GM12878 (cell line): ENCODE results near the gene SLC35B4. TPM values are rescaled to one million over a fixed set of nuclear protein-coding genes. Genes with fewer than 3 reads are reported as not detected.

ENCODE experiments used
- ATAC-seq: fragments of 200-7000 bp; cut with Tn5 transposase; 3 replicates; pipeline ENCODE4 v1.9.1; 2020; ENCODE audit warnings: mild to moderate bottlenecking, moderate library complexity
- BruUV-seq: library from RNA; stranded (reverse); fragments of 400-500 nt; replicated peaks from 2 replicates; lab custom pipeline; 2021; lab: Mats Ljungman, UMichigan
- CTCF ChIA-PET: fragments of 300-600 bp; sonication (Branson Sonifier 250); formaldehyde crosslinking; extraction: SDS; loops from one replicate; lab custom pipeline; 2021; ENCODE audit warnings: inconsistent platforms; lab: Yijun Ruan, JAX
- POLR2A ChIA-PET: fragments of 350-600 bp; formaldehyde crosslinking; extraction: SDS; loops from one replicate; lab custom pipeline; 2021; ENCODE audit warnings: inconsistent platforms; lab: Charles Lee
- RAD21 ChIA-PET: fragments of 300-600 bp; sonication (Branson Sonifier 250); formaldehyde crosslinking; loops from one replicate; lab custom pipeline; 2023; ENCODE audit warnings: antibody characterized with exemption; ENCODE audit not compliant: unreplicated experiment; lab: Charles Lee
- SMC1A ChIA-PET: fragments of 300-600 bp; sonication (Branson Sonifier 250); formaldehyde crosslinking; loops from one replicate; lab custom pipeline; 2023; ENCODE audit not compliant: unreplicated experiment, uncharacterized antibody; lab: Charles Lee
- DNase-seq: peaks from one replicate; pipeline ENCODE4 v3.0.0-alpha.2; 2011; ENCODE audit warnings: low read depth, low spot score
- FAIRE-seq: peaks from 3 replicates; lab custom pipeline; 2011; peaks lifted over from hg19 to GRCh38; lab: Jason Lieb, UNC
- H2AFZ ChIP-seq: 2 replicates; pipeline ENCODE4 v1.6.0; 2011; ENCODE audit warnings: low read depth, low read length, control low read depth; ENCODE audit not compliant: control insufficient read depth
- H3K27ac ChIP-seq: 2 replicates; pipeline ENCODE4 v1.5.1; 2011; ENCODE audit warnings: control low read depth; ENCODE audit not compliant: control insufficient read depth, insufficient read depth
- H3K27me3 ChIP-seq, 2 experiments: replicated peaks in 1 of 2; 2 replicates each; pipeline versions ENCODE4 v1.6.0 to v1.6.1; 2011; ENCODE audit warnings: low read length in 1 of 2; ENCODE audit not compliant: control insufficient read depth in 2 of 2, insufficient read depth in 2 of 2
- H3K36me3 ChIP-seq, 2 experiments: 2 replicates each; pipeline ENCODE4 v1.5.1; 2011; ENCODE audit warnings: low read length in 1 of 2; ENCODE audit not compliant: control insufficient read depth in 2 of 2, insufficient read depth in 2 of 2
- H3K4me1 ChIP-seq: 2 replicates; pipeline ENCODE4 v1.6.1; 2011; ENCODE audit warnings: mild to moderate bottlenecking, low read length, moderate library complexity, mixed read lengths; ENCODE audit not compliant: control insufficient read depth, insufficient read depth
- H3K4me2 ChIP-seq: 2 replicates; pipeline ENCODE4 v1.6.0; 2011; ENCODE audit warnings: control low read depth; ENCODE audit not compliant: control insufficient read depth, insufficient read depth
- H3K4me3 ChIP-seq: fragments of 200-600 bp; sonication (generic); 2 replicates; pipeline ENCODE4 v1.5.1; 2016
- H3K79me2 ChIP-seq: 2 replicates; pipeline ENCODE4 v1.6.0; 2011; ENCODE audit warnings: low read length; ENCODE audit not compliant: control insufficient read depth, insufficient read depth
- H3K9ac ChIP-seq: 2 replicates; pipeline ENCODE4 v1.8.0; 2011; ENCODE audit warnings: low read length, control low read depth, mixed read lengths; ENCODE audit not compliant: control insufficient read depth, insufficient read depth
- H3K9me3 ChIP-seq: replicated peaks from 3 replicates; pipeline ENCODE4 v1.5.1; 2011; ENCODE audit warnings: mild to moderate bottlenecking, low read length; ENCODE audit not compliant: control insufficient read depth, insufficient read depth
- H4K20me1 ChIP-seq: 2 replicates; pipeline ENCODE4 v1.6.0; 2011; ENCODE audit not compliant: control insufficient read depth, insufficient read depth
- BHLHE40 ChIP-seq, 2 experiments: fragments of 450-650 bp in 1 of 2; IDR thresholded peaks; 2 replicates each; pipeline ENCODE4 v1.6.1; 2011 to 2017; ENCODE audit warnings: low read depth in 2 of 2, borderline replicate concordance in 1 of 2, improper control_type of control experiment in 1 of 2, low read length in 1 of 2, mild to moderate bottlenecking in 1 of 2
- CEBPB ChIP-seq, 2 experiments: fragments of 150-350 bp in 1 of 2; IDR thresholded peaks; 2 replicates each; pipeline ENCODE4 v1.6.1; 2012 to 2014; ENCODE audit warnings: low read depth in 2 of 2, low read length in 2 of 2, borderline replicate concordance in 1 of 2, inconsistent platforms in 1 of 2
- CREM ChIP-seq: IDR thresholded peaks from 2 replicates; pipeline ENCODE4 v1.6.1; 2014; ENCODE audit warnings: antibody characterized with exemption, low read depth
- E2F4 ChIP-seq: IDR thresholded peaks from 2 replicates; pipeline ENCODE4 v1.6.1; 2012; ENCODE audit warnings: low read depth, low read length, improper control_type of control experiment
- EP300 ChIP-seq, 2 experiments: fragments of 150-350 bp in 1 of 2; IDR thresholded peaks; 2 replicates each; pipeline ENCODE4 v1.6.1; 2011 to 2012; ENCODE audit warnings: low read depth in 2 of 2, low read length in 2 of 2, borderline replicate concordance in 1 of 2, improper control_type of control experiment in 1 of 2, inconsistent platforms in 1 of 2; ENCODE audit not compliant: control insufficient read depth in 1 of 2
- FOS ChIP-seq: IDR thresholded peaks from 3 replicates; pipeline ENCODE4 v1.6.1; 2011; ENCODE audit warnings: borderline replicate concordance; ENCODE audit not compliant: insufficient read length; ENCODE audit errors: extremely low read depth
- KLF5 ChIP-seq: fragments of 450-650 bp; IDR thresholded peaks from 2 replicates; pipeline ENCODE4 v1.6.1; 2014; ENCODE audit warnings: mild to moderate bottlenecking; ENCODE audit not compliant: partially characterized antibody
- MTA2 ChIP-seq: fragments of 450-650 bp; IDR thresholded peaks from 2 replicates; pipeline ENCODE4 v1.6.1; 2016; ENCODE audit warnings: low read depth, mild to moderate bottlenecking, moderate library complexity
- NBN ChIP-seq: fragments of 450-650 bp; IDR thresholded peaks from 2 replicates; pipeline ENCODE4 v1.6.1; 2016
- RUNX3 ChIP-seq: IDR thresholded peaks from 2 replicates; pipeline ENCODE4 v1.6.1; 2012; ENCODE audit warnings: low read length, inconsistent platforms
- SIX5 ChIP-seq: IDR thresholded peaks from 2 replicates; pipeline ENCODE4 v1.6.1; 2011; ENCODE audit warnings: mild to moderate bottlenecking, low read depth, low read length, moderate library complexity; ENCODE audit not compliant: severe bottlenecking
- ZBTB11 ChIP-seq: fragments of 450-650 bp; formaldehyde crosslinking; IDR thresholded peaks from 2 replicates; pipeline ENCODE4 v1.5.0; 2022; ENCODE audit warnings: mild to moderate bottlenecking, missing genetic modification characterization
- ZNF207 ChIP-seq: fragments of 450-650 bp; IDR thresholded peaks from 2 replicates; pipeline ENCODE4 v1.6.1; 2014; ENCODE audit warnings: antibody characterized with exemption, mild to moderate bottlenecking, borderline replicate concordance
- in situ Hi-C: fragments of 300-500 bp; cut with MboI; formaldehyde crosslinking; loops from 9 replicates; pipeline ENCODE4 v1.14.3; 2018; ENCODE audit warnings: mixed read lengths
- intact Hi-C: fragments of 100-400 bp; cut with micrococcal nuclease; formaldehyde crosslinking; loops from one replicate; pipeline ENCODE4 v1.14.2; 2022; ENCODE audit not compliant: unreplicated experiment
- polyA plus RNA-seq, 11 experiments: library from polyadenylated mRNA; depleted of rRNA in 4 of 11; unstranded in 6 of 11; stranded (reverse) in 5 of 11; fragments of >200 nt; fragmentation: Nextera tagmentation in 4 of 11; fragmentation: Illumina TruSeq in 1 of 11; extraction: Ambion mirVana in 4 of 11; extraction: Trizol in 1 of 11; gene quantifications; 1 replicate in 1 of 11; 2 replicates in 10 of 11; pipeline versions ENCODE4 v1.2.1 to v1.2.3, GENCODE V29; 2011 to 2016; ENCODE audit warnings: inconsistent platforms in 2 of 11, missing spikeins in 2 of 11, low read depth in 1 of 11
- total RNA-seq, 4 experiments: library from RNA; depleted of rRNA in 3 of 4; stranded (reverse); fragments of >200 nt in 3 of 4; fragmentation: Illumina TruSeq in 1 of 4; extraction: Trizol in 1 of 4; gene quantifications; 2 replicates each; pipeline versions ENCODE4 v1.2.1 to v1.2.3, GENCODE V29; 2013 to 2021

Gene SLC35B4
- total and polyA plus RNA-seq, 10 of the 15 experiments (the other 5 are each of a cell fraction or from before 2014, with no cell fraction given): 3.6 to 23.9 (median 14.0) TPM

- BruUV-seq: no TSS peak
- ChIA-PET RAD21 (no interaction called here), POLR2A (no interaction called here), CTCF (interaction anchor here (2.6 kb wide), 1 partner anchor 39 kb away, joined by 5 read pairs; no protein-coding TSS in a partner anchor), SMC1A (no interaction called here)
- no peaks in the 10 kb centered on the region for H3K27me3 ChIP-seq
- in situ Hi-C loops: no loop called here
- H3K79me2 ChIP-seq: peaks cover 3% of the 10 kb centered on the region
- no peak overlapping the region for H3K4me3 ChIP-seq
- no peaks in the 10 kb centered on the region for H3K4me1 ChIP-seq
- H3K9me3 ChIP-seq: no peaks in the 10 kb centered on the region
- intact Hi-C loops: no loop called here
- H4K20me1 ChIP-seq: no peaks in the 10 kb centered on the region
- H3K4me2 ChIP-seq: no peak overlapping the region
- H3K9ac ChIP-seq: no peak overlapping the region
- ATAC-seq: no peak
- H2AFZ ChIP-seq: no peak overlapping the region
- no peak for FAIRE-seq
- TF ChIP-seq FOS (no peak), CREM (no peak), BHLHE40 (IDR thresholded peaks at IDR 0.05; ENCODE audit: borderline replicate concordance in 1 of 2, low read depth in 2 of 2, low read length in 1 of 2) (no peak), CEBPB (IDR thresholded peaks at IDR 0.05; ENCODE audit: borderline replicate concordance in 1 of 2, low read depth in 2 of 2, low read length in 2 of 2) (no peak), RUNX3 (no peak), SIX5 (no peak), E2F4 (no peak), ZBTB11 (CRISPR knock-in tag) (no peak), EP300 (IDR thresholded peaks at IDR 0.05; ENCODE audit: borderline replicate concordance in 1 of 2, control insufficient read depth in 1 of 2, low read depth in 2 of 2, low read length in 2 of 2) (no peak), MTA2 (no peak), KLF5 (no peak), ZNF207 (no peak), NBN (no peak)
- H3K36me3 ChIP-seq: no peaks in the 10 kb centered on the region
- H3K27ac ChIP-seq: no peak overlapping the region
- no peak for DNase-seq
Measured at GRCh38 chr7:134318443-134318842, 1.7 kb upstream of the SLC35B4 start.
